Measurements from ENCODE around the gene YWHAB. TPM values are rescaled to one million over a fixed set of nuclear protein-coding genes. Genes with fewer than 3 reads are reported as not detected.
A peak's percentile ranks its signal among the peaks of the same experiment; 100 is the strongest.

Gene YWHAB
- total RNA-seq, 1 experiment from 2014 or later = 118 TPM

DNA sequence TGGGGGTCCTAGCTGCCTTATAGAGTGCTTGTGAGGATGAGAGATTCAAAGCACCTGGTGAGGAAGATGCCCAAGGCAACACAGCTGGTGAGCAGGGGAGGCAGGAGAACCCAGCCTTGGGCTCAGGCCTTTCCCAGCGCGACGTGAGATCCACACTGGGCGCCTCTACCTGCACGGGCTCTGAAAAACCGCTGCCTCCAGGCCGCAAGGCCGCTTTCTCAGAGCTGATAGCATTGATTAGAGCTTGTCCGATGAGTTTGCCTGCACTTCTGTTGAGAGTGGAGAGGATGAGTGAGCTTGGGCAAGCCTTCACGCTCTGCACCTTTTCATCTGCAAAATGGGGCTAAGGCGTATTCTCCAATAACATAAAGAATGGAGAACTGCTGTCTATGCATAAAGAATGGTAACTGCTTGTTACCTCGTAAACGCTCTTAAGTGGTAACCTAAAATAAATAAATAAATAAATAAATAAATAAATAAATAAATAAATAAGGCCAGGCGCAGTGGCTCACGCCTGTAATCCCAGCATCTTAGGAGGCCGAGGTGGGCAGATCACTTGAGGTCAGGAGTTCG lies 25.3 kb downstream of the YWHAB start:
- Histone ChIP-seq H3K79me2 (ENCODE audit: low read length) (peaks cover 14% of the 10 kb centered on the region; the same call in 1 of the 2 replicates), H3K9me2 (replicated peaks; ENCODE audit: low read length) (no peaks in the 10 kb centered on the region), H3K27ac (ENCODE audit: low read length) (no peak overlapping the region), H4K20me1 (ENCODE audit: low read length) (no peaks in the 10 kb centered on the region), H2AFZ (ENCODE audit: low read length) (peak overlapping the region; percentile 80), H3K27me3 (ENCODE audit: low read length) (no peaks in the 10 kb centered on the region), H3K4me1 (ENCODE audit: insufficient read depth, low read length) (peaks cover 6% of the 10 kb centered on the region; the same call in 1 of the 2 replicates), H3K4me2 (ENCODE audit: low read length) (peak overlapping the region; percentile 87), H3F3A (ENCODE audit: low read length, unreplicated experiment) (peaks cover 7% of the 10 kb centered on the region), H3K9me3 (ENCODE audit: low read length) (no peaks in the 10 kb centered on the region), H3K36me3 (ENCODE audit: low read depth, low read length) (peaks cover 43% of the 10 kb centered on the region), H3K9ac (ENCODE audit: low read length) (peak overlapping the region; percentile 56), H3K4me3 (ENCODE audit: low read length) (peak overlapping the region; percentile 79)
- CTCF ChIA-PET = interaction anchor here (0.6 to 1.0 kb wide), 3 partner anchors 25 to 50 kb away, joined by 3 to 4 read pairs (median 3); partner anchors contain the start of genes TOMM34 and YWHAB
- DNase-seq (peak; percentile 37), ATAC-seq (peak; percentile 5)
- POLR2A ChIA-PET (ENCODE audit: unreplicated experiment) = no interaction called here
- TF ChIP-seq, protein P1, sequence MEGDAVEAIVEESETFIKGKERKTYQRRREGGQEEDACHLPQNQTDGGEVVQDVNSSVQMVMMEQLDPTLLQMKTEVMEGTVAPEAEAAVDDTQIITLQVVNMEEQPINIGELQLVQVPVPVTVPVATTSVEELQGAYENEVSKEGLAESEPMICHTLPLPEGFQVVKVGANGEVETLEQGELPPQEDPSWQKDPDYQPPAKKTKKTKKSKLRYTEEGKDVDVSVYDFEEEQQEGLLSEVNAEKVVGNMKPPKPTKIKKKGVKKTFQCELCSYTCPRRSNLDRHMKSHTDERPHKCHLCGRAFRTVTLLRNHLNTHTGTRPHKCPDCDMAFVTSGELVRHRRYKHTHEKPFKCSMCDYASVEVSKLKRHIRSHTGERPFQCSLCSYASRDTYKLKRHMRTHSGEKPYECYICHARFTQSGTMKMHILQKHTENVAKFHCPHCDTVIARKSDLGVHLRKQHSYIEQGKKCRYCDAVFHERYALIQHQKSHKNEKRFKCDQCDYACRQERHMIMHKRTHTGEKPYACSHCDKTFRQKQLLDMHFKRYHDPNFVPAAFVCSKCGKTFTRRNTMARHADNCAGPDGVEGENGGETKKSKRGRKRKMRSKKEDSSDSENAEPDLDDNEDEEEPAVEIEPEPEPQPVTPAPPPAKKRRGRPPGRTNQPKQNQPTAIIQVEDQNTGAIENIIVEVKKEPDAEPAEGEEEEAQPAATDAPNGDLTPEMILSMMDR (conservative IDR thresholded peaks at IDR 0.05; ENCODE audit: low read depth, low read length) = no peak
- no peak for TF ChIP-seq EZH2phosphoT487 (IDR thresholded peaks at IDR 0.05; ENCODE audit: borderline replicate concordance, low read length)
- BruUV-seq (replicated peaks) = TSS peak; percentile 20
- intact Hi-C loops (cut with micrococcal nuclease) = loop anchor here (1.0 to 5.0 kb wide), 4 partner anchors 25 to 382 kb away; partner anchors contain the start of gene YWHAB

DNA sequence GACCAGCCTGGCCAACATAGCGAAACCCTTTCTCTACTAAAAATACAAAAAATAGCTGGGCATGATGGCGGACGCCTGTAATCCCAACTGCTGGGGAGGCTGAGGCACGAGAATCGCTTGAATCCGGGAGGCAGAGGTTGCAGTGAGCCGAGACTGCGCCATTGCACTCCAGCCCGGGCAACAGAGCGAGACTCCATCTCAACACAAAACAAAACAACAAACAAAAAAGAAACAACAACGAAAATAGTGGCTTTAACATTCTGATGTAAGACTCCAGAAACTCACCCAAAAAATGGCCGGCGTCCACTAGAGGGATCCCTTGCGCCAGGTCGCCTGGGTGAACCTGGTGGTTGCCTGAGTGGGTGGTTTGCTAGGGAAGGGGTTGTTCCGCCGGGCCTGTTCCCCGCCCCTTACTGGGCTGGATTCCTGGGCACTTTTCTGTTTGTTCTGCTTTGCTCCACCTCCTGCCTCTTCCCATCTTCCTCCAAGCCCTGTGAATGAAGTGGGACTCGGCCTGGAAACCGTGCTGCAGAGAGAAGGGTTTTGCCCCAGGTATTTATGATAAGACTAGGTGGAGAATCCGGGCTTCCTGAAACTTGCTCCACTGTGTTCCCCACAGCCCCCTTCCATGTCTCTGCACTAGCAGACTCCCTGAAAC lies 25.9 kb downstream of the YWHAB start:
- Histone ChIP-seq H3K4me3 (ENCODE audit: low read length) (peak overlapping the region; percentile 79), H3K4me2 (ENCODE audit: low read length) (peak overlapping the region; percentile 87), H3K9ac (ENCODE audit: low read length) (peak overlapping the region; percentile 56; the same call in 1 of the 2 replicates), H3K36me3 (ENCODE audit: low read depth, low read length) (peaks cover 39% of the 10 kb centered on the region), H3K79me2 (ENCODE audit: low read length) (peaks cover 14% of the 10 kb centered on the region; the same call in 1 of the 2 replicates), H3K4me1 (ENCODE audit: insufficient read depth, low read length) (peaks cover 6% of the 10 kb centered on the region; the same call in 1 of the 2 replicates), H3K9me2 (replicated peaks; ENCODE audit: low read length) (no peaks in the 10 kb centered on the region), H3K27me3 (ENCODE audit: low read length) (no peaks in the 10 kb centered on the region), H2AFZ (ENCODE audit: low read length) (peak overlapping the region; percentile 80), H3K9me3 (ENCODE audit: low read length) (no peaks in the 10 kb centered on the region), H3F3A (ENCODE audit: low read length, unreplicated experiment) (peaks cover 7% of the 10 kb centered on the region), H4K20me1 (ENCODE audit: low read length) (no peaks in the 10 kb centered on the region), H3K27ac (ENCODE audit: low read length) (no peak overlapping the region)
- TF ChIP-seq EZH2phosphoT487 (IDR thresholded peaks at IDR 0.05; ENCODE audit: borderline replicate concordance, low read length) = no peak
- TF ChIP-seq EZH2 (IDR thresholded peaks at IDR 0.05; ENCODE audit: low read length, unreplicated experiment) = no peak
- TF ChIP-seq, protein P1 (conservative IDR thresholded peaks at IDR 0.05; ENCODE audit: low read depth, low read length) = peak; percentile 87
- DNase-seq (peak; percentile 92), ATAC-seq (peak; percentile 72)
- ChIA-PET POLR2A (ENCODE audit: unreplicated experiment) (interaction anchor here (0.5 to 0.7 kb wide), 4 partner anchors 40 to 701 kb away, joined by 3 to 10 read pairs (median 4); partner anchors contain the start of gene OSER1), CTCF (interaction anchor here (0.6 to 1.2 kb wide), 4 partner anchors 28 to 210 kb away, joined by 3 to 4 read pairs (median 3); partner anchors contain the start of gene TOMM34)
- TSS peak; percentile 79 for BruUV-seq (replicated peaks)
- intact Hi-C loops (cut with micrococcal nuclease) = loop anchor here (1.0 to 5.0 kb wide), 3 partner anchors 47 to 381 kb away; no protein-coding TSS in a partner anchor
